ENCODE measurements around the gene FNBP1. TPM values are rescaled to one million over a fixed set of nuclear protein-coding genes. Genes with fewer than 3 reads are reported as not detected.

The FNBP1 gene
- total and polyA plus RNA-seq, 10 of the 15 experiments (the other 5 are each of a cell fraction or from before 2014, with no cell fraction given) = 64.5 to 353 (median 179) TPM

GRCh38 chr9:129881547-129882324 is 161.3 kb downstream of the FNBP1 start:
- RAD21 ChIA-PET (ENCODE audit: unreplicated experiment) = no interaction called here
- ATAC-seq (no peak), FAIRE-seq (no peak), DNase-seq (ENCODE audit: low read depth, low spot score) (no peak)
- TF ChIP-seq POLR2A (IDR thresholded peaks at IDR 0.05; ENCODE audit: low read depth, low read length) = peak; percentile 42
- no peak for TF ChIP-seq FOXM1 (IDR thresholded peaks at IDR 0.05; ENCODE audit: low read depth, low read length)
- no peak for TF ChIP-seq CHD4 (IDR thresholded peaks at IDR 0.05)
- no TSS peak for BruUV-seq (replicated peaks)
- WGBS (ENCODE audit: insufficient coverage, insufficient replicate concordance, low lambda C conversion rate, missing lambda C conversion rate) = over 99% methylated on average over 18 of the region's 19 CpGs
- POLR2A ChIA-PET = no interaction called here
- Histone ChIP-seq H3K27ac (ENCODE audit: control insufficient read depth, insufficient read depth) (no peak overlapping the region), H3K9ac (ENCODE audit: control insufficient read depth, insufficient read depth, low read length) (no peak overlapping the region), H3K36me3 (ENCODE audit: control insufficient read depth in 2 of 2, insufficient read depth in 2 of 2, low read length in 1 of 2) (peaks cover 0 to 3% of the 10 kb centered on the region in 2 experiments; a peak in 2 of 4 replicates), H3K4me2 (ENCODE audit: control insufficient read depth, insufficient read depth) (no peak overlapping the region), H3K4me1 (ENCODE audit: control insufficient read depth, insufficient read depth, low read length) (peaks cover 24% of the 10 kb centered on the region), H3K9me3 (replicated peaks; ENCODE audit: control insufficient read depth, insufficient read depth, low read length) (no peaks in the 10 kb centered on the region), H3K4me3 (no peak overlapping the region), H2AFZ (ENCODE audit: control insufficient read depth, low read depth, low read length) (no peak overlapping the region), H4K20me1 (ENCODE audit: control insufficient read depth, insufficient read depth) (no peaks in the 10 kb centered on the region; the same call in 1 of the 2 replicates), H3K79me2 (ENCODE audit: control insufficient read depth, insufficient read depth, low read length) (peaks cover 22% of the 10 kb centered on the region), H3K27me3 (replicated peaks in 1 of 2; ENCODE audit: control insufficient read depth in 2 of 2, insufficient read depth in 2 of 2, low read length in 1 of 2) (no peaks in the 10 kb centered on the region)
- SMC1A ChIA-PET (ENCODE audit: uncharacterized antibody, unreplicated experiment) = interaction anchor here (0.5 kb wide), 1 partner anchor 1243 kb away, joined by 3 read pairs; no protein-coding TSS in a partner anchor
- in situ Hi-C loops (cut with MboI) (no loop called here), intact Hi-C loops (cut with micrococcal nuclease; ENCODE audit: unreplicated experiment) (no loop called here)
- CTCF ChIA-PET = no interaction called here

GRCh38 chr9:129880654-129881546 is 162.1 kb downstream of the FNBP1 start:
- no peak overlapping the region for H2AFZ ChIP-seq (ENCODE audit: control insufficient read depth, low read depth, low read length)
- no peaks in the 10 kb centered on the region; the same call in 1 of the 2 replicates for H4K20me1 ChIP-seq (ENCODE audit: control insufficient read depth, insufficient read depth)
- in situ Hi-C loops (cut with MboI) = no loop called here
- FAIRE-seq = no peak
- POLR2A ChIA-PET = no interaction called here
- peaks cover 14% of the 10 kb centered on the region for H3K79me2 ChIP-seq (ENCODE audit: control insufficient read depth, insufficient read depth, low read length)
- H3K4me2 ChIP-seq (ENCODE audit: control insufficient read depth, insufficient read depth) = no peak overlapping the region
- peaks cover 17% of the 10 kb centered on the region for H3K4me1 ChIP-seq (ENCODE audit: control insufficient read depth, insufficient read depth, low read length)
- CTCF ChIA-PET = no interaction called here
- SMC1A ChIA-PET (ENCODE audit: uncharacterized antibody, unreplicated experiment) = no interaction called here
- peaks cover 0 to 3% of the 10 kb centered on the region in 2 experiments; a peak in 2 of 4 replicates for H3K36me3 ChIP-seq (ENCODE audit: control insufficient read depth in 2 of 2, insufficient read depth in 2 of 2, low read length in 1 of 2)
- H3K27me3 ChIP-seq (replicated peaks in 1 of 2; ENCODE audit: control insufficient read depth in 2 of 2, insufficient read depth in 2 of 2, low read length in 1 of 2) = no peaks in the 10 kb centered on the region
- H3K9ac ChIP-seq (ENCODE audit: control insufficient read depth, insufficient read depth, low read length) = no peak overlapping the region
- no peak overlapping the region for H3K27ac ChIP-seq (ENCODE audit: control insufficient read depth, insufficient read depth)
- H3K9me3 ChIP-seq (replicated peaks; ENCODE audit: control insufficient read depth, insufficient read depth, low read length) = no peaks in the 10 kb centered on the region
- no peak overlapping the region for H3K4me3 ChIP-seq
- RAD21 ChIA-PET (ENCODE audit: unreplicated experiment) = no interaction called here
- no peak for ATAC-seq
- no TSS peak for BruUV-seq (replicated peaks)
- DNase-seq (ENCODE audit: low read depth, low spot score) = no peak
- intact Hi-C loops (cut with micrococcal nuclease; ENCODE audit: unreplicated experiment) = no loop called here
- 92% methylated on average over 28 of the region's 28 CpGs for WGBS (ENCODE audit: insufficient coverage, insufficient replicate concordance, low lambda C conversion rate, missing lambda C conversion rate)
- TF ChIP-seq, protein P1, sequence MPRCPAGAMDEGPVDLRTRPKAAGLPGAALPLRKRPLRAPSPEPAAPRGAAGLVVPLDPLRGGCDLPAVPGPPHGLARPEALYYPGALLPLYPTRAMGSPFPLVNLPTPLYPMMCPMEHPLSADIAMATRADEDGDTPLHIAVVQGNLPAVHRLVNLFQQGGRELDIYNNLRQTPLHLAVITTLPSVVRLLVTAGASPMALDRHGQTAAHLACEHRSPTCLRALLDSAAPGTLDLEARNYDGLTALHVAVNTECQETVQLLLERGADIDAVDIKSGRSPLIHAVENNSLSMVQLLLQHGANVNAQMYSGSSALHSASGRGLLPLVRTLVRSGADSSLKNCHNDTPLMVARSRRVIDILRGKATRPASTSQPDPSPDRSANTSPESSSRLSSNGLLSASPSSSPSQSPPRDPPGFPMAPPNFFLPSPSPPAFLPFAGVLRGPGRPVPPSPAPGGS (IDR thresholded peaks at IDR 0.05; ENCODE audit: borderline replicate concordance, insufficient read depth, low read depth, low read length, poor library complexity, severe bottlenecking) = peak; percentile 20
- TF ChIP-seq E2F8 (IDR thresholded peaks at IDR 0.05; ENCODE audit: low read depth, partially characterized antibody) = no peak
- no peak for TF ChIP-seq CREB1 (IDR thresholded peaks at IDR 0.05; ENCODE audit: low read depth)
- no peak for TF ChIP-seq NFIC (IDR thresholded peaks at IDR 0.05; ENCODE audit: low read depth, low read length)
- no peak for TF ChIP-seq SIN3A (IDR thresholded peaks at IDR 0.05; ENCODE audit: low read depth, low read length)
- TF ChIP-seq ZSCAN29 (IDR thresholded peaks at IDR 0.05) = no peak
